Measurements from ENCODE around the gene BPI. TPM values are rescaled to one million over a fixed set of nuclear protein-coding genes. Genes with fewer than 3 reads are reported as not detected.

BPI gene
- total RNA-seq, 4 donors from 2014 or later = not detected

DNA sequence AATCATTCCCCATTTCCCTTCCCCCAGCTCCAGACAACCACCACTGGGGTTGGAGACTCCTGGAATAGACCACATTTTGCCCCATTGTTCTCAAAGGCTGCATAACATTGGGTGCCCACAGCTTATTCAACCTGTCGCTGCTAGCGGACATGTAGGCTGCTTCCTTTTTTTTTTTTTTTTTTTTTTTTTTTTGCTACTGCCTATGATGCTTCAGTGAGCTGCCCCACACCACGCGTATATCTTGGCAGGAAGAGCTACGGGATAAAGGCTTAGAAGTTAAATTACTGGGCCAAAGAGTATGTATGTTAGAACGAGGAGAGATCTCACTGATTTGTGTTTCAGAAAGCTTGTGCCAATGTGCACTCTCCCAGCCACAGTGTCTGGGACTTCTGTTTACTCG is 49.4 kb downstream of the BPI start:
- no peak for DNase-seq
- intact Hi-C loops (cut with DNase I; ENCODE audit: low total_unique reads) (no loop called here), in situ Hi-C loops (cut with MboI; ENCODE audit: low pct_ligation_motif_present in 1 of 4, low pct_unique_long_range_greater_than_20kb in 1 of 4, low sequenced_read_pairs in 3 of 4) (no loop called here)
- Histone ChIP-seq H3K9me3 (no peaks in the 10 kb centered on the region), H3K27ac (no peak overlapping the region), H3K4me1 (no peaks in the 10 kb centered on the region), H3K36me3 (no peaks in the 10 kb centered on the region), H3K27me3 (no peaks in the 10 kb centered on the region), H3K4me3 (no peak overlapping the region)
- TF ChIP-seq EP300 (IDR thresholded peaks at IDR 0.05; ENCODE audit: low read depth) (no peak), POLR2AphosphoS5 (IDR thresholded peaks at IDR 0.05) (no peak), POLR2A (IDR thresholded peaks at IDR 0.05) (no peak)
- TF ChIP-seq, protein P1, sequence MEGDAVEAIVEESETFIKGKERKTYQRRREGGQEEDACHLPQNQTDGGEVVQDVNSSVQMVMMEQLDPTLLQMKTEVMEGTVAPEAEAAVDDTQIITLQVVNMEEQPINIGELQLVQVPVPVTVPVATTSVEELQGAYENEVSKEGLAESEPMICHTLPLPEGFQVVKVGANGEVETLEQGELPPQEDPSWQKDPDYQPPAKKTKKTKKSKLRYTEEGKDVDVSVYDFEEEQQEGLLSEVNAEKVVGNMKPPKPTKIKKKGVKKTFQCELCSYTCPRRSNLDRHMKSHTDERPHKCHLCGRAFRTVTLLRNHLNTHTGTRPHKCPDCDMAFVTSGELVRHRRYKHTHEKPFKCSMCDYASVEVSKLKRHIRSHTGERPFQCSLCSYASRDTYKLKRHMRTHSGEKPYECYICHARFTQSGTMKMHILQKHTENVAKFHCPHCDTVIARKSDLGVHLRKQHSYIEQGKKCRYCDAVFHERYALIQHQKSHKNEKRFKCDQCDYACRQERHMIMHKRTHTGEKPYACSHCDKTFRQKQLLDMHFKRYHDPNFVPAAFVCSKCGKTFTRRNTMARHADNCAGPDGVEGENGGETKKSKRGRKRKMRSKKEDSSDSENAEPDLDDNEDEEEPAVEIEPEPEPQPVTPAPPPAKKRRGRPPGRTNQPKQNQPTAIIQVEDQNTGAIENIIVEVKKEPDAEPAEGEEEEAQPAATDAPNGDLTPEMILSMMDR (IDR thresholded peaks at IDR 0.05) = no peak
- 53 to 67% methylated on average over 5 to 7 of the region's 7 CpGs for WGBS, 2 donors (ENCODE audit: low coverage in 1 of 2)

DNA sequence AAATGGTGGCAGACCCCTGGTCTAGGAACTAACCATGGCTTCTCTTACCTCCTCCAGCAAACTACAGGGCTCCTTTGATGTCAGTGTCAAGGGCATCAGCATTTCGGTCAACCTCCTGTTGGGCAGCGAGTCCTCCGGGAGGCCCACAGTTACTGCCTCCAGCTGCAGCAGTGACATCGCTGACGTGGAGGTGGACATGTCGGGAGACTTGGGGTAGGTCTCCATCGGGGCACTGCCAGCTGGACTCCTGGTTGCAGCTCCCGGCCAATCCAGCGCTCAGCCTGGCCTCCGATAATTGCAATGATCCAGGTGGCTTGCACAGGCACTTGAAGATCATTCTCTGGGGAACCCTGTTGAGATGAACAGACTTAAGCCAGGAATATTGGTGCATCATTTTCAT is 50.3 kb downstream of the BPI start:
- DNase-seq = no peak
- Histone ChIP-seq H3K4me1 (no peaks in the 10 kb centered on the region), H3K4me3 (no peak overlapping the region), H3K27ac (no peak overlapping the region), H3K9me3 (no peaks in the 10 kb centered on the region), H3K36me3 (no peaks in the 10 kb centered on the region), H3K27me3 (no peaks in the 10 kb centered on the region)
- 92% methylated on average over 10 of the region's 10 CpGs; no CpG with 5 or more reads in 1 of the 2 donors for WGBS, 2 donors (ENCODE audit: low coverage in 1 of 2)
- TF ChIP-seq EP300 (IDR thresholded peaks at IDR 0.05; ENCODE audit: low read depth) = no peak
- TF ChIP-seq, protein P1 (IDR thresholded peaks at IDR 0.05) = no peak
- TF ChIP-seq POLR2AphosphoS5 (IDR thresholded peaks at IDR 0.05) = no peak
- TF ChIP-seq POLR2A (IDR thresholded peaks at IDR 0.05) = no peak
- in situ Hi-C loops (cut with MboI; ENCODE audit: low pct_ligation_motif_present in 1 of 4, low pct_unique_long_range_greater_than_20kb in 1 of 4, low sequenced_read_pairs in 3 of 4) = no loop called here
- intact Hi-C loops (cut with DNase I; ENCODE audit: low total_unique reads) = no loop called here

DNA sequence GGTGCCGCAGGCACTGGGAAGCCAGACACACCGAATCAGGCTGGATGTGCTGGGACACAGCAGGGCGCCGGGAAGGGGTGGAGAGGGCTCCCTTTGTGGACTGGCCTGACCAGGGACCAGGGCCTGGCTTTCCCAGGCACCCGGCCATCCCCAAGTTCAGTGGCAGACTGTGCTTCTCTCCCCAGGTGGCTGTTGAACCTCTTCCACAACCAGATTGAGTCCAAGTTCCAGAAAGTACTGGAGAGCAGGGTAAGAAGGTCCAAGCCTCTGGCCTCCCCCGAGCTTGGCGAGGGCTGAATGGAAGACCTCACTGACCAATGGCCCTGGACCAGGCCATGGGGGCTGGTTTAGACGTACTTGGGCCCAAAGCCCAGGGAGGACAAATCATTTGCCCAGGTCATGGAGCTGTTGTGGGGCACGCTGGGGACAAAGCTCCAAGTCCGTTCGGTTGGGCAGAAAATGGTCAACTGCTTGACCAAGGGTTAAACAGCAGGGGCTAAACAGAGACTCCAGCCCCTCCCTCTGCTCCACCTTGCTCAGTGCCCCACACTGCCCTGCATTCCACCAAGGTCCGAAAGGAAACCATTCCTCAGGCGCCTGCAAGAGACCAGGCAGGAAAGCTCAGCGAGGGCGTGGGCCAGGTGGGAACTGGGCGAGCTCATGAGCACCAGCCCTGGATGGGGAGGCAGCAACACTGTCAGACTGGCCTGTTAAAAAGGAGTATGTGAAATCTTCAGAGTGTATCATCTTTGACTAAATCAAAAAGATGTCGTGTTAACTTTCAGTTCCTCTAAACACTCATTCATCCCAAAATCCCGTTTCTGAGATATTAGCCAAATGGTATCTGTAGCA is 51.4 kb downstream of the BPI start:
- in situ Hi-C loops (cut with MboI; ENCODE audit: low pct_ligation_motif_present in 1 of 4, low pct_unique_long_range_greater_than_20kb in 1 of 4, low sequenced_read_pairs in 3 of 4) (no loop called here), intact Hi-C loops (cut with DNase I; ENCODE audit: low total_unique reads) (no loop called here)
- WGBS, 2 donors (ENCODE audit: low coverage in 1 of 2) = 69 to 82% methylated on average over 7 to 18 of the region's 18 CpGs
- no peak overlapping the region for H3K4me3 ChIP-seq
- no peaks in the 10 kb centered on the region for H3K9me3 ChIP-seq
- DNase-seq = no peak
- no peak overlapping the region for H3K27ac ChIP-seq
- H3K27me3 ChIP-seq = no peaks in the 10 kb centered on the region
- H3K4me1 ChIP-seq = no peaks in the 10 kb centered on the region
- TF ChIP-seq, protein P1 (IDR thresholded peaks at IDR 0.05) = no peak
- TF ChIP-seq POLR2AphosphoS5 (IDR thresholded peaks at IDR 0.05) = no peak
- TF ChIP-seq POLR2A (IDR thresholded peaks at IDR 0.05) = no peak
- TF ChIP-seq EP300 (IDR thresholded peaks at IDR 0.05; ENCODE audit: low read depth) = no peak
- no peaks in the 10 kb centered on the region for H3K36me3 ChIP-seq

DNA sequence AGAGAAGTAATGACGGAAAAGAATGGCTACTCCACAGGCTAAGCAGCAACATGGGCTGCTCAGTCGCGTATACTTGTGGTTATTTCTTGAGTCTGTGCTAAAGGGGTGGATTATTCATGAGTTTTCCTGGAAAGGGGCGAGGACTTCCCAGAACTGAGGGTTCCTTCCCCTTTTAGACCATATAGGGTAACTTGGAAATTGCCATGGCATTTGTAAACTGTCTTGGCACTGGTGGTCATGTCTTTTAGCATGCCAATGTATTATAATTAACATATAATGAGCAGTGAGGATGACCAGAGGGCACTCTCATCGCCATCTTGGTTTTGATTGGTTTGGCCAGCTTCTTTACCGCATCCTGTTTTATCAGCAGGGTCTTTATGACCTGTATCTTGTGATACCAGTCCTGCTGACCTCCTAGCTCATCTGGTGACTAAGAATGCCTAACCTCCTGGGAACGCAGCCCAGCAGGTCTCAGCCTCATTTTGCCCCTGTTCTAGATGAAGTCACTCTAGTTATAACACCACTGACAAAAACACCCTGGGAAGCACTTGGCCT is 53.8 kb downstream of the BPI start:
- H3K9me3 ChIP-seq = no peaks in the 10 kb centered on the region
- no peaks in the 10 kb centered on the region for H3K36me3 ChIP-seq
- no peaks in the 10 kb centered on the region for H3K27me3 ChIP-seq
- in situ Hi-C loops (cut with MboI; ENCODE audit: low pct_ligation_motif_present in 1 of 4, low pct_unique_long_range_greater_than_20kb in 1 of 4, low sequenced_read_pairs in 3 of 4) = no loop called here
- H3K27ac ChIP-seq = no peak overlapping the region
- 48 to 61% methylated on average over 6 to 7 of the region's 7 CpGs for WGBS, 2 donors (ENCODE audit: low coverage in 1 of 2)
- H3K4me3 ChIP-seq = no peak overlapping the region
- no peaks in the 10 kb centered on the region for H3K4me1 ChIP-seq
- DNase-seq = no peak
- intact Hi-C loops (cut with DNase I; ENCODE audit: low total_unique reads) = no loop called here
- TF ChIP-seq POLR2AphosphoS5 (IDR thresholded peaks at IDR 0.05) (no peak), POLR2A (IDR thresholded peaks at IDR 0.05) (no peak), EP300 (IDR thresholded peaks at IDR 0.05; ENCODE audit: low read depth) (no peak)
- TF ChIP-seq, protein P1 (IDR thresholded peaks at IDR 0.05) = no peak
